Neural progenitor cell (in vitro differentiated cells): Measurements from ENCODE around the gene LGMN.

Experiments
- CTCF ChIP-seq: fragments of 200-600 bp; sonication (generic); IDR thresholded peaks from 2 replicates; pipeline ENCODE4 v1.5.1; 2017; ENCODE audit warnings: antibody characterized with exemption, mild to moderate bottlenecking
- EZH2 ChIP-seq: fragments of 200-600 bp; sonication (generic); IDR thresholded peaks from 2 replicates; pipeline ENCODE4 v1.6.1; 2017; ENCODE audit warnings: antibody characterized with exemption, mild to moderate bottlenecking, moderate library complexity

- TF ChIP-seq CTCF (no peak), EZH2 (no peak)
Measured at GRCh38 chr14:92709340-92710000, 39.0 kb downstream of the LGMN start.
